ENCODE measurements around the gene CAV1. TPM values are rescaled to one million over a fixed set of nuclear protein-coding genes. Genes with fewer than 3 reads are reported as not detected.

CAV1 gene
- total RNA-seq, 1 donor from 2014 or later = 552 TPM

GRCh38 chr7:116503835-116504234 lies 21.0 kb upstream of the CAV1 start:
- DNase-seq (ENCODE audit: low read depth) = no peak

GRCh38 chr7:116505278-116505677 lies 19.6 kb upstream of the CAV1 start:
- no peak for DNase-seq (ENCODE audit: low read depth)

- DNase-seq (ENCODE audit: low read depth) = no peak
These were observed 19.0 kb upstream of the CAV1 start for GRCh38 chr7:116505823-116506222.

GRCh38 chr7:116509982-116510579 lies 14.8 kb upstream of the CAV1 start:
- no peak for DNase-seq (ENCODE audit: low read depth)

- no peak for DNase-seq (ENCODE audit: low read depth)
These were observed 14.0 kb upstream of the CAV1 start for GRCh38 chr7:116510795-116511194.

- DNase-seq (ENCODE audit: low read depth) = peak; percentile 66
These were observed 13.0 kb upstream of the CAV1 start for GRCh38 chr7:116511552-116512519.

- DNase-seq (ENCODE audit: low read depth) = peak; percentile 53
These were observed 12.2 kb upstream of the CAV1 start for GRCh38 chr7:116512520-116513188.

- DNase-seq (ENCODE audit: low read depth) = peak; percentile 47
These were observed 9.3 kb upstream of the CAV1 start for GRCh38 chr7:116515584-116515983.

- DNase-seq (ENCODE audit: low read depth) = no peak
These were observed 8.5 kb upstream of the CAV1 start for GRCh38 chr7:116516324-116516723.

GRCh38 chr7:116517626-116518025 lies 7.2 kb upstream of the CAV1 start:
- no peak for DNase-seq (ENCODE audit: low read depth)

- no peak for DNase-seq (ENCODE audit: low read depth)
These were observed 5.9 kb upstream of the CAV1 start for GRCh38 chr7:116518961-116519360.

- no peak for DNase-seq (ENCODE audit: low read depth)
These were observed 3.7 kb upstream of the CAV1 start for GRCh38 chr7:116521046-116521664.

- peak; percentile 100 for DNase-seq (ENCODE audit: low read depth)
These were observed 2.6 kb upstream of the CAV1 start for GRCh38 chr7:116522247-116522646.

- DNase-seq (ENCODE audit: low read depth) = no peak
These were observed 621 bp upstream of the CAV1 start for GRCh38 chr7:116524221-116524608.

GRCh38 chr7:116525298-116525912 lies 569 bp downstream of the CAV1 start:
- DNase-seq (ENCODE audit: low read depth) = no peak

- peak; percentile 66 for DNase-seq (ENCODE audit: low read depth)
These were observed 1.4 kb downstream of the CAV1 start for GRCh38 chr7:116525913-116526861.

GRCh38 chr7:116526897-116527296 lies 2.1 kb downstream of the CAV1 start:
- DNase-seq (ENCODE audit: low read depth) = peak; percentile 44

GRCh38 chr7:116527521-116527920 lies 2.7 kb downstream of the CAV1 start:
- no peak for DNase-seq (ENCODE audit: low read depth)

- peak; percentile 97 for DNase-seq (ENCODE audit: low read depth)
These were observed 3.4 kb downstream of the CAV1 start for GRCh38 chr7:116528008-116528789.

GRCh38 chr7:116529250-116529649 lies 4.4 kb downstream of the CAV1 start:
- no peak for DNase-seq (ENCODE audit: low read depth)
